Measurements from ENCODE around the gene STX17. TPM values are rescaled to one million over a fixed set of nuclear protein-coding genes. Genes with fewer than 3 reads are reported as not detected.
"Not testable (repeated sequence)": the region's sequence is repeated elsewhere in the genome, so short reads cannot be mapped to it uniquely, and the experiment has no call there.

The STX17 gene
- total and polyA plus RNA-seq, 5 experiments from 2014 or later = 28.4 to 50.3 (median 33.9) TPM

- peaks cover 0 to 7% (median 0%) of the 10 kb centered on the region in 4 donors for H3K4me1 Mint-ChIP-seq
- H3K9me3 Mint-ChIP-seq = peaks cover 0 to 26% (median 16%) of the 10 kb centered on the region in 9 donors
- peaks cover 6 to 45% (median 31%) of the 10 kb centered on the region in 3 donors for H3K36me3 Mint-ChIP-seq
- H3K4me3 Mint-ChIP-seq = no peak overlapping the region
- no peaks in the 10 kb centered on the region for H3K27me3 Mint-ChIP-seq
- H3K27ac Mint-ChIP-seq = peak overlapping the region in 2 of 10 donors; percentile 13 to 56
- no peak for DNase-seq
- POLR2A ChIA-PET = no interaction called here
- no peak for ATAC-seq
Measured at GRCh38 chr9:99986642-99987041, 80.2 kb downstream of the STX17 start.

GRCh38 chr9:99990508-99990907, 84.1 kb downstream of the STX17 start:
- H3K9me3 Mint-ChIP-seq = peaks cover 0 to 61% (median 40%) of the 10 kb centered on the region in 9 donors
- peaks cover 18 to 66% (median 48%) of the 10 kb centered on the region in 3 donors for H3K36me3 Mint-ChIP-seq
- H3K27me3 Mint-ChIP-seq, H3K4me3 Mint-ChIP-seq, H3K27ac Mint-ChIP-seq, POLR2A ChIA-PET, ATAC-seq, DNase-seq, H3K4me1 Mint-ChIP-seq: not testable (repeated sequence)

- no peaks in the 10 kb centered on the region for H3K27me3 Mint-ChIP-seq
- H3K4me3 Mint-ChIP-seq = no peak overlapping the region
- peaks cover 4 to 37% (median 21%) of the 10 kb centered on the region in 9 donors for H3K9me3 Mint-ChIP-seq
- DNase-seq = no peak
- peaks cover 0 to 2% (median 0%) of the 10 kb centered on the region in 4 donors for H3K4me1 Mint-ChIP-seq
- POLR2A ChIA-PET = no interaction called here
- peaks cover 46 to 73% (median 56%) of the 10 kb centered on the region in 3 donors for H3K36me3 Mint-ChIP-seq
- no peak for ATAC-seq
- H3K27ac Mint-ChIP-seq = no peak overlapping the region
Measured at GRCh38 chr9:99998266-99998665, 91.8 kb downstream of the STX17 start.

GRCh38 chr9:99998866-99999265, 92.4 kb downstream of the STX17 start:
- DNase-seq = no peak
- Mint-ChIP-seq H3K4me1 (peaks cover 0 to 2% (median 0%) of the 10 kb centered on the region in 4 donors), H3K4me3 (no peak overlapping the region), H3K9me3 (peaks cover 4 to 33% (median 21%) of the 10 kb centered on the region in 9 donors), H3K36me3 (peaks cover 46 to 70% (median 58%) of the 10 kb centered on the region in 3 donors), H3K27me3 (no peaks in the 10 kb centered on the region), H3K27ac (peak overlapping the region in 1 of 10 donors; percentile 55)
- ATAC-seq = no peak
- POLR2A ChIA-PET = no interaction called here

GRCh38 chr9:99999797-100000196, 93.3 kb downstream of the STX17 start:
- Mint-ChIP-seq H3K4me3 (no peak overlapping the region), H3K9me3 (peaks cover 4 to 24% (median 13%) of the 10 kb centered on the region in 9 donors), H3K27ac (no peak overlapping the region), H3K27me3 (no peaks in the 10 kb centered on the region), H3K36me3 (peaks cover 40 to 65% (median 59%) of the 10 kb centered on the region in 3 donors), H3K4me1 (peaks cover 0 to 2% (median 0%) of the 10 kb centered on the region in 4 donors)
- DNase-seq = no peak
- ATAC-seq = no peak
- POLR2A ChIA-PET = no interaction called here

GRCh38 chr9:100011062-100011681, 104.7 kb downstream of the STX17 start:
- POLR2A ChIA-PET = no interaction called here
- Mint-ChIP-seq H3K27me3 (no peaks in the 10 kb centered on the region), H3K4me3 (no peak overlapping the region), H3K36me3 (peaks cover 5 to 64% (median 41%) of the 10 kb centered on the region in 3 donors), H3K27ac (no peak overlapping the region), H3K4me1 (no peaks in the 10 kb centered on the region), H3K9me3 (peaks cover 0 to 8% (median 2%) of the 10 kb centered on the region in 9 donors)
- DNase-seq (peak in 9 of 10 donors; percentile 19 to 68 (median 51)), ATAC-seq (peak; percentile 33 to 48)

GRCh38 chr9:100012279-100012678, 105.8 kb downstream of the STX17 start:
- H3K27me3 Mint-ChIP-seq = no peaks in the 10 kb centered on the region
- POLR2A ChIA-PET = no interaction called here
- DNase-seq = no peak
- peaks cover 0 to 8% (median 2%) of the 10 kb centered on the region in 9 donors for H3K9me3 Mint-ChIP-seq
- no peak for ATAC-seq
- no peaks in the 10 kb centered on the region for H3K4me1 Mint-ChIP-seq
- H3K36me3 Mint-ChIP-seq = peaks cover 5 to 63% (median 41%) of the 10 kb centered on the region in 3 donors
- no peak overlapping the region for H3K4me3 Mint-ChIP-seq
- no peak overlapping the region for H3K27ac Mint-ChIP-seq

GRCh38 chr9:100013573-100013972, 107.1 kb downstream of the STX17 start:
- no peak for DNase-seq
- no peak for ATAC-seq
- H3K9me3 Mint-ChIP-seq = peaks cover 0 to 8% (median 2%) of the 10 kb centered on the region in 9 donors
- peak overlapping the region in 1 of 10 donors; percentile 20 for H3K27ac Mint-ChIP-seq
- H3K27me3 Mint-ChIP-seq = no peaks in the 10 kb centered on the region
- POLR2A ChIA-PET = no interaction called here
- H3K4me3 Mint-ChIP-seq = no peak overlapping the region
- peaks cover 5 to 63% (median 40%) of the 10 kb centered on the region in 3 donors for H3K36me3 Mint-ChIP-seq
- no peaks in the 10 kb centered on the region for H3K4me1 Mint-ChIP-seq

- ATAC-seq (no peak), DNase-seq (no peak)
- no peak overlapping the region for H3K4me3 Mint-ChIP-seq
- H3K9me3 Mint-ChIP-seq = peaks cover 0 to 8% (median 2%) of the 10 kb centered on the region in 9 donors
- H3K27ac Mint-ChIP-seq = no peak overlapping the region
- H3K4me1 Mint-ChIP-seq = peaks cover 0 to 2% (median 0%) of the 10 kb centered on the region in 4 donors
- POLR2A ChIA-PET = no interaction called here
- peaks cover 5 to 70% (median 39%) of the 10 kb centered on the region in 3 donors for H3K36me3 Mint-ChIP-seq
- H3K27me3 Mint-ChIP-seq = no peaks in the 10 kb centered on the region
Measured at GRCh38 chr9:100014846-100015245, 108.4 kb downstream of the STX17 start.

GRCh38 chr9:100019541-100019940, 113.1 kb downstream of the STX17 start:
- Mint-ChIP-seq H3K4me1 (peaks cover 0 to 4% (median 0%) of the 10 kb centered on the region in 4 donors), H3K9me3 (no peaks in the 10 kb centered on the region), H3K27ac (peak overlapping the region in 3 of 10 donors; percentile 21 to 87 (median 54)), H3K27me3 (no peaks in the 10 kb centered on the region), H3K36me3 (peaks cover 0 to 81% (median 25%) of the 10 kb centered on the region in 3 donors), H3K4me3 (no peak overlapping the region)
- ATAC-seq (no peak), DNase-seq (no peak)
- POLR2A ChIA-PET = no interaction called here

Other genes starting within 250 kb of the STX17 start
- gene NR4A3, start 84.8 kb upstream of the STX17 start, total RNA-seq = under 1 TPM; 0.47 TPM
- 1 to 10 TPM in 1 of 3 donors, under 1 TPM in 1, not detected in 1; 0.22 to 1.7 TPM for gene NR4A3, start 84.8 kb upstream of the STX17 start, polyA plus RNA-seq
- 10 to 100 TPM; 14.7 to 15.0 TPM for gene ERP44, start 192.3 kb downstream of the STX17 start, total RNA-seq
- gene ERP44, start 192.3 kb downstream of the STX17 start, polyA plus RNA-seq = 10 to 100 TPM; 28.0 to 35.0 (median 31.2) TPM
- gene INVS, start 192.6 kb downstream of the STX17 start, total RNA-seq = 10 to 100 TPM; 20.1 to 22.1 TPM
- gene INVS, start 192.6 kb downstream of the STX17 start, polyA plus RNA-seq = 10 to 100 TPM in 1 of 3 donors, 1 to 10 TPM in 2; 5.5 to 10.5 (median 8.9) TPM